ENCODE results near the gene FOCAD.

DNA sequence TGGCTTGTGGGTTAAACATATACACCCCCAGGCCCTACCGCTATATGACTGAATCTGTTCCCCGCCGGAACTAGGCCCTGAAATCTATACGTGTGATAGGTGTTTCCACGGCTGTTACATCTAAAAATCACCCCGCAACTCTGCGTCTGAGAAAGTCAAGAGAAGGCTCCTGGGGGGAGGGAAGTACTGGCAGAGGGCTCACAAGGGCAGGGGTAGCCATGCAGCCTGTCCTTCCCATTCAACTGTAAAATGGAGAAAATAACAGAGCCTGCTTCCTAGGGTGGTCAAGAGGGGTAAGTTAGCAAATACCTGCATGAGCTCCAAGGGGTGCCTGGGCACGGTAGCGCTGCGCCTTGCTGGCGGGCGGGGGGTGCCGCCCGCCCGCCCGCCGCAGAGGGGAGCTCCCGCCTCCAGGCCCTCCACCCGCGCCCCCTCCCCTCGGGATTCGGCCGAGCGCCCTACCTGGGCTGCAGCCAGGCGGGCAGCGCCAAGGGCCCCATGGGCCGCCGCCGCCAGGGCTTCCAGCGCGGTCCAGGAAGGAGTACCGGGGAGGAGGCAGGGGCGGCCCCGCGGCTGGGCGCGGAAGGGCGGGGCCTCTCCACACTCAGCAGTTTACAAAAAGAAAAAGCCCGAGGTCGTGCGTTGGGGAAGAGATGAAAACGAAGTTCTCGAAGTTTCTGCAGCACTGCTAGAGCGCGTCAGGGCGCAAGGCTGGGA, 347.2 kb downstream of the FOCAD start, which contains the start of gene HACD4:
- TF ChIP-seq, protein P1, sequence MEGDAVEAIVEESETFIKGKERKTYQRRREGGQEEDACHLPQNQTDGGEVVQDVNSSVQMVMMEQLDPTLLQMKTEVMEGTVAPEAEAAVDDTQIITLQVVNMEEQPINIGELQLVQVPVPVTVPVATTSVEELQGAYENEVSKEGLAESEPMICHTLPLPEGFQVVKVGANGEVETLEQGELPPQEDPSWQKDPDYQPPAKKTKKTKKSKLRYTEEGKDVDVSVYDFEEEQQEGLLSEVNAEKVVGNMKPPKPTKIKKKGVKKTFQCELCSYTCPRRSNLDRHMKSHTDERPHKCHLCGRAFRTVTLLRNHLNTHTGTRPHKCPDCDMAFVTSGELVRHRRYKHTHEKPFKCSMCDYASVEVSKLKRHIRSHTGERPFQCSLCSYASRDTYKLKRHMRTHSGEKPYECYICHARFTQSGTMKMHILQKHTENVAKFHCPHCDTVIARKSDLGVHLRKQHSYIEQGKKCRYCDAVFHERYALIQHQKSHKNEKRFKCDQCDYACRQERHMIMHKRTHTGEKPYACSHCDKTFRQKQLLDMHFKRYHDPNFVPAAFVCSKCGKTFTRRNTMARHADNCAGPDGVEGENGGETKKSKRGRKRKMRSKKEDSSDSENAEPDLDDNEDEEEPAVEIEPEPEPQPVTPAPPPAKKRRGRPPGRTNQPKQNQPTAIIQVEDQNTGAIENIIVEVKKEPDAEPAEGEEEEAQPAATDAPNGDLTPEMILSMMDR (IDR thresholded peaks at IDR 0.05) = no peak
- TF ChIP-seq POLR2AphosphoS5 (IDR thresholded peaks at IDR 0.05) = peak in 2 of 4 donors; percentile 32 to 52
